HCT116 (cell line): ENCODE measurements around the gene TUG1. TPM values are rescaled to one million over a fixed set of nuclear protein-coding genes. Genes with fewer than 3 reads are reported as not detected.

ENCODE experiments used
- ATAC-seq: fragments of 200-7000 bp; cut with Tn5 transposase; 2 replicates; pipeline ENCODE4 v1.9.1; 2020; ENCODE audit warnings: mild to moderate bottlenecking, moderate library complexity
- BruUV-seq: library from RNA; stranded (reverse); fragments of 400-500 nt; replicated peaks from 2 replicates; lab custom pipeline; 2021; lab: Mats Ljungman, UMichigan
- CTCF ChIA-PET: fragments of 300-600 bp; sonication (Branson Sonifier 250); formaldehyde crosslinking; loops from one replicate; lab custom pipeline; 2021; ENCODE audit warnings: antibody characterized with exemption; lab: Charles Lee
- POLR2A ChIA-PET: fragments of 300-600, 350-600 bp; sonication (Branson Sonifier 250); formaldehyde crosslinking; loops from one replicate; lab custom pipeline; 2021; ENCODE audit warnings: antibody characterized with exemption; lab: Charles Lee
- RAD21 ChIA-PET, 2 experiments: fragments of 300-600 bp; sonication (Branson Sonifier 250); formaldehyde crosslinking; loops; one replicate each; lab custom pipeline; 2023; ENCODE audit warnings: low total read pairs in 2 of 2; ENCODE audit not compliant: uncharacterized antibody in 2 of 2, unreplicated experiment in 2 of 2, low non-redundant PET in 1 of 2; lab: Charles Lee
- DNase-seq: peaks from one replicate; pipeline ENCODE4 v3.0.0-alpha.2; 2010; ENCODE audit warnings: low read depth, low spot score
- H2AFZ ChIP-seq: fragments of 200-600 bp; shearing (Covaris generic), sonication (generic); 2 replicates; pipeline ENCODE4 v1.6.1; 2017; ENCODE audit warnings: low read depth, mixed run types, mixed read lengths, antibody characterized with exemption, low read length; ENCODE audit not compliant: poor library complexity, severe bottlenecking
- H3K27ac ChIP-seq: 2 replicates; pipeline ENCODE4 v1.5.1; 2012; ENCODE audit warnings: low read depth, low read length
- H3K27me3 ChIP-seq: fragments of 200-600 bp; sonication (generic); 2 replicates; pipeline ENCODE4 v1.6.1; 2016; ENCODE audit warnings: mixed run types, low read length, mixed read lengths; ENCODE audit not compliant: insufficient read depth
- H3K36me3 ChIP-seq, 2 experiments: fragments of 200-500 bp in 1 of 2; fragments of 200-600 bp in 1 of 2; sonication (Bioruptor generic) in 1 of 2; sonication (generic) in 1 of 2; 2 replicates each; pipeline versions ENCODE4 v1.5.1 to v1.6.1; 2014 to 2016; ENCODE audit warnings: low read length in 2 of 2, inconsistent platforms in 1 of 2, mixed read lengths in 1 of 2, mixed run types in 1 of 2; ENCODE audit not compliant: insufficient read depth in 2 of 2, control insufficient read depth in 1 of 2
- H3K4me1 ChIP-seq, 2 experiments: fragments of 200-600 bp in 1 of 2; sonication (generic) in 1 of 2; 2 replicates each; pipeline versions ENCODE4 v1.5.1 to v1.6.1; 2012 to 2017; ENCODE audit warnings: low read length in 2 of 2, inconsistent platforms in 1 of 2, mild to moderate bottlenecking in 1 of 2, mixed read lengths in 1 of 2, mixed run types in 1 of 2, moderate library complexity in 1 of 2; ENCODE audit not compliant: insufficient read depth in 2 of 2, control insufficient read depth in 1 of 2
- H3K4me2 ChIP-seq: fragments of 200-600 bp; sonication (generic); 2 replicates; pipeline ENCODE4 v1.6.1; 2017; ENCODE audit warnings: mixed run types, low read length, mixed read lengths
- H3K4me3 ChIP-seq, 2 experiments: fragments of 200-600 bp in 1 of 2; sonication (generic) in 1 of 2; replicated peaks in 1 of 2; 2 replicates each; pipeline ENCODE4 v1.5.1; 2011 to 2016; ENCODE audit warnings: low read length in 2 of 2, control low read depth in 1 of 2, low read depth in 1 of 2, mild to moderate bottlenecking in 1 of 2, mixed read lengths in 1 of 2, mixed run types in 1 of 2
- H3K79me2 ChIP-seq: fragments of 200-600 bp; sonication (generic); 2 replicates; pipeline ENCODE4 v1.6.1; 2017; ENCODE audit warnings: mild to moderate bottlenecking, mixed run types, low read length, moderate library complexity, mixed read lengths; ENCODE audit not compliant: insufficient read depth
- H3K9ac ChIP-seq: fragments of 200-600 bp; sonication (generic); 2 replicates; pipeline ENCODE4 v1.6.1; 2016; ENCODE audit warnings: low read length, mixed read lengths
- H3K9me2 ChIP-seq: fragments of 200-600 bp; sonication (generic), shearing (Covaris generic); 2 replicates; pipeline ENCODE4 v1.6.1; 2017; ENCODE audit warnings: mixed run types, mild to moderate bottlenecking, moderate library complexity; ENCODE audit not compliant: insufficient read depth
- H3K9me3 ChIP-seq, 2 experiments: fragments of 200-500 bp in 1 of 2; fragments of 200-600 bp in 1 of 2; sonication (Bioruptor generic) in 1 of 2; sonication (generic) in 1 of 2; 2 replicates each; pipeline ENCODE4 v1.6.1; 2014 to 2017; ENCODE audit warnings: low read length in 2 of 2, mixed read lengths in 2 of 2, inconsistent platforms in 1 of 2, low read depth in 1 of 2, mild to moderate bottlenecking in 1 of 2, mixed run types in 1 of 2, moderate library complexity in 1 of 2; ENCODE audit not compliant: control insufficient read depth in 1 of 2, insufficient read depth in 1 of 2
- H4K20me1 ChIP-seq: fragments of 200-600 bp; sonication (generic), shearing (Covaris generic); 2 replicates; pipeline ENCODE4 v1.6.1; 2017; ENCODE audit warnings: mixed run types, mild to moderate bottlenecking, moderate library complexity; ENCODE audit not compliant: insufficient read depth
- CBX3 ChIP-seq: IDR thresholded peaks from 2 replicates; pipeline ENCODE4 v1.6.1; 2012; ENCODE audit warnings: low read depth
- CEBPB ChIP-seq: IDR thresholded peaks from 2 replicates; pipeline ENCODE4 v1.6.1; 2012; ENCODE audit warnings: low read depth
- EGR1 ChIP-seq: IDR thresholded peaks from 2 replicates; pipeline ENCODE4 v1.6.1; 2012; ENCODE audit warnings: low read depth
- ELF1 ChIP-seq: IDR thresholded peaks from 2 replicates; pipeline ENCODE4 v1.6.1; 2012; ENCODE audit warnings: low read depth, borderline replicate concordance
- EZH2 ChIP-seq: fragments of 200-600 bp; sonication (generic); IDR thresholded peaks from 2 replicates; pipeline ENCODE4 v1.6.1; 2017; ENCODE audit warnings: antibody characterized with exemption, mixed run types
- EZH2phosphoT487 ChIP-seq: fragments of 200-600 bp; IDR thresholded peaks from 2 replicates; pipeline ENCODE4 v1.6.1; 2018; ENCODE audit warnings: antibody characterized with exemption, borderline replicate concordance
- FOSL1 ChIP-seq: IDR thresholded peaks from 2 replicates; pipeline ENCODE4 v1.6.1; 2012; ENCODE audit warnings: low read depth
- POLR2A ChIP-seq: IDR thresholded peaks from 2 replicates; pipeline ENCODE4 v1.7.0; 2011; ENCODE audit warnings: borderline replicate concordance; ENCODE audit not compliant: insufficient read depth, insufficient read length; ENCODE audit errors: extremely low read depth
- POLR2AphosphoS5 ChIP-seq: IDR thresholded peaks from 2 replicates; pipeline ENCODE4 v1.6.1; 2011; ENCODE audit warnings: mild to moderate bottlenecking, low read depth, low read length, moderate library complexity
- RAD21 ChIP-seq: IDR thresholded peaks from 2 replicates; pipeline ENCODE4 v1.6.1; 2012; ENCODE audit warnings: low read depth, mild to moderate bottlenecking
- SIN3A ChIP-seq: IDR thresholded peaks from 2 replicates; pipeline ENCODE4 v1.6.1; 2012; ENCODE audit warnings: low read depth
- SRF ChIP-seq: IDR thresholded peaks from 2 replicates; pipeline ENCODE4 v1.6.1; 2012; ENCODE audit warnings: low read depth
- TCF7L2 ChIP-seq: IDR thresholded peaks from 2 replicates; pipeline ENCODE4 v1.7.0; 2011; ENCODE audit warnings: borderline replicate concordance, inconsistent platforms; ENCODE audit not compliant: insufficient read depth, insufficient read length; ENCODE audit errors: extremely low read depth
- YY1 ChIP-seq: IDR thresholded peaks from 2 replicates; pipeline ENCODE4 v1.6.1; 2011; ENCODE audit warnings: low read length, low read depth, moderate library complexity, mild to moderate bottlenecking; ENCODE audit not compliant: insufficient replicate concordance; ENCODE audit errors: extremely low read depth
- ZNF274 ChIP-seq: fragments of 200-500 bp; sonication (Bioruptor generic); IDR thresholded peaks from 2 replicates; pipeline ENCODE4 v1.6.1; 2014; ENCODE audit warnings: mild to moderate bottlenecking, low read depth, low read length, inconsistent platforms
- intact Hi-C: fragments of 100-400 bp; cut with micrococcal nuclease; formaldehyde crosslinking; loops from 2 replicates; pipeline ENCODE4 v1.10.0; 2022
- total RNA-seq: library from RNA; stranded (reverse); gene quantifications from one replicate; pipeline ENCODE4 v1.2.1, GENCODE V29; 2021; ENCODE audit not compliant: unreplicated experiment
- TF ChIP-seq, protein P1 (sequence below): IDR thresholded peaks from 2 replicates; pipeline ENCODE4 v1.6.1; 2012
- TF ChIP-seq, protein P2 (sequence below): IDR thresholded peaks from 2 replicates; pipeline ENCODE4 v1.6.1; 2012
- TF ChIP-seq, protein P3 (sequence below): IDR thresholded peaks from 2 replicates; pipeline ENCODE4 v1.6.1; 2012; ENCODE audit warnings: low read depth

TUG1 gene
- total RNA-seq, 1 experiment from 2014 or later = 45.0 TPM

DNA sequence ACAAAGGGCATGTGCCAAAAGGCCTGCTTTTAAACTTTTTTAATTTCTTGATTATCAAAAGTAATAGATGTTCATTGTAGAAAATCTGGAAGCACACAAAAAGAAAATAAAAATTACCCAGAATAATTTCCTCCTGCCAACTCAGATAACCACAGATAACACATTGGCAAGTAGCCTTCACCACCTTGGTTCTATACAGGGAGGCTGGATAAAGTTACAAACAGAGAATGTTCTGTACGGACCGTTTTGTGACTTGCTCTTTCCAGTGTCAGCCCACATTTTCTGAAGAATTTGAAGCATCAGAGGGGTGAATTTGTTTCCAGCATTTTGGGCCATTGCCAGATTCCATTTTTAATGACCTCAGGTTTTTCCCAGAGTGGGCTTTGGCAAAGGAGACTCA is 23.5 kb downstream of the TUG1 start:
- POLR2A ChIA-PET = no interaction called here

More for the DNA sequence above, 23.5 kb downstream of the TUG1 start:
- ChIA-PET RAD21 (no interaction called here), CTCF (no interaction called here)
- no peaks in the 10 kb centered on the region for H3K9me2 ChIP-seq
- no peaks in the 10 kb centered on the region for H3K79me2 ChIP-seq
- no peaks in the 10 kb centered on the region for H3K27me3 ChIP-seq
- no peak overlapping the region for H2AFZ ChIP-seq
- no peak overlapping the region for H3K4me3 ChIP-seq
- no peak overlapping the region for H3K4me2 ChIP-seq
- H3K27ac ChIP-seq = no peak overlapping the region
- TF ChIP-seq EZH2 (no peak), POLR2A (no peak), POLR2AphosphoS5 (no peak), EZH2phosphoT487 (no peak), ELF1 (no peak), SRF (no peak), YY1 (no peak), TCF7L2 (no peak), RAD21 (no peak), SIN3A (no peak), CBX3 (no peak), CEBPB (no peak), FOSL1 (no peak), ZNF274 (no peak), EGR1 (no peak)
- TF ChIP-seq, protein P1, sequence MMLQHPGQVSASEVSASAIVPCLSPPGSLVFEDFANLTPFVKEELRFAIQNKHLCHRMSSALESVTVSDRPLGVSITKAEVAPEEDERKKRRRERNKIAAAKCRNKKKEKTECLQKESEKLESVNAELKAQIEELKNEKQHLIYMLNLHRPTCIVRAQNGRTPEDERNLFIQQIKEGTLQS = no peak
- TF ChIP-seq, protein P2, sequence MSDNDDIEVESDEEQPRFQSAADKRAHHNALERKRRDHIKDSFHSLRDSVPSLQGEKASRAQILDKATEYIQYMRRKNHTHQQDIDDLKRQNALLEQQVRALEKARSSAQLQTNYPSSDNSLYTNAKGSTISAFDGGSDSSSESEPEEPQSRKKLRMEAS = no peak
- TF ChIP-seq, protein P3, sequence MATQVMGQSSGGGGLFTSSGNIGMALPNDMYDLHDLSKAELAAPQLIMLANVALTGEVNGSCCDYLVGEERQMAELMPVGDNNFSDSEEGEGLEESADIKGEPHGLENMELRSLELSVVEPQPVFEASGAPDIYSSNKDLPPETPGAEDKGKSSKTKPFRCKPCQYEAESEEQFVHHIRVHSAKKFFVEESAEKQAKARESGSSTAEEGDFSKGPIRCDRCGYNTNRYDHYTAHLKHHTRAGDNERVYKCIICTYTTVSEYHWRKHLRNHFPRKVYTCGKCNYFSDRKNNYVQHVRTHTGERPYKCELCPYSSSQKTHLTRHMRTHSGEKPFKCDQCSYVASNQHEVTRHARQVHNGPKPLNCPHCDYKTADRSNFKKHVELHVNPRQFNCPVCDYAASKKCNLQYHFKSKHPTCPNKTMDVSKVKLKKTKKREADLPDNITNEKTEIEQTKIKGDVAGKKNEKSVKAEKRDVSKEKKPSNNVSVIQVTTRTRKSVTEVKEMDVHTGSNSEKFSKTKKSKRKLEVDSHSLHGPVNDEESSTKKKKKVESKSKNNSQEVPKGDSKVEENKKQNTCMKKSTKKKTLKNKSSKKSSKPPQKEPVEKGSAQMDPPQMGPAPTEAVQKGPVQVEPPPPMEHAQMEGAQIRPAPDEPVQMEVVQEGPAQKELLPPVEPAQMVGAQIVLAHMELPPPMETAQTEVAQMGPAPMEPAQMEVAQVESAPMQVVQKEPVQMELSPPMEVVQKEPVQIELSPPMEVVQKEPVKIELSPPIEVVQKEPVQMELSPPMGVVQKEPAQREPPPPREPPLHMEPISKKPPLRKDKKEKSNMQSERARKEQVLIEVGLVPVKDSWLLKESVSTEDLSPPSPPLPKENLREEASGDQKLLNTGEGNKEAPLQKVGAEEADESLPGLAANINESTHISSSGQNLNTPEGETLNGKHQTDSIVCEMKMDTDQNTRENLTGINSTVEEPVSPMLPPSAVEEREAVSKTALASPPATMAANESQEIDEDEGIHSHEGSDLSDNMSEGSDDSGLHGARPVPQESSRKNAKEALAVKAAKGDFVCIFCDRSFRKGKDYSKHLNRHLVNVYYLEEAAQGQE = no peak
- H4K20me1 ChIP-seq = no peaks in the 10 kb centered on the region
- intact Hi-C loops = no loop called here
- peaks cover 0 to 4% of the 10 kb centered on the region in 2 experiments; a peak in 1 of 4 replicates for H3K9me3 ChIP-seq
- no peak for DNase-seq
- H3K36me3 ChIP-seq = no peaks in the 10 kb centered on the region
- no peaks in the 10 kb centered on the region for H3K4me1 ChIP-seq
- BruUV-seq = no TSS peak
- no peak for ATAC-seq
- no peak overlapping the region for H3K9ac ChIP-seq
